ENCODE data around the gene GRAMD2B. TPM values are rescaled to one million over a fixed set of nuclear protein-coding genes. Genes with fewer than 3 reads are reported as not detected.

The GRAMD2B gene
- total and polyA plus RNA-seq, 7 donors = 26.1 to 53.8 (median 44.4) TPM

DNA sequence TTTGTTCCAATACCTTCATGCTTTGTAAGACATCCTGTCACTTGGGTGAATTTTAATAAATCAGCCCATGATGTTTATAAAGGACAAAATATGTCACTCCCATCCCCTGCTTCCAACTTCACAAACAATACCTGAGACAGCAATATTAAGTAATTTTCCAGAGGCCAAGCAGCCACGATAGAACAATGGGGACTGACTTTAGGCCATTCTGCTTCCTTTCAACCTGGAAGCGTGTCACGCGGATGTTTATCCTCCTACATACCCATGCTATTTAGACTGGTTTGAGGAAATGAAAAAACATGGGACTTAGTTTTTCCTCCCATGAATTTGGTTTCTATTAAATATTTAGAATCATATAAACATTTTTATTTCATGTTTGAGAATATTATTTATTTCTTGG, 82.9 kb downstream of the GRAMD2B start:
- H3K36me3 ChIP-seq = no peaks in the 10 kb centered on the region
- intact Hi-C loops (cut with DNase I) = no loop called here
- no peak overlapping the region for H3K4me3 ChIP-seq
- H3K27ac ChIP-seq = no peak overlapping the region
- H3K9me3 ChIP-seq = no peaks in the 10 kb centered on the region
- no peaks in the 10 kb centered on the region for H3K27me3 ChIP-seq
- TF ChIP-seq EP300 (IDR thresholded peaks at IDR 0.05) = no peak
- TF ChIP-seq CTCF (IDR thresholded peaks at IDR 0.05) = no peak
- no peak for TF ChIP-seq POLR2A (IDR thresholded peaks at IDR 0.05)
- TF ChIP-seq POLR2AphosphoS5 (IDR thresholded peaks at IDR 0.05) = no peak
- peaks cover 0 to 8% (median 4%) of the 10 kb centered on the region in 4 donors for H3K4me1 ChIP-seq
- no peak for DNase-seq
- WGBS, 2 donors = 86 to 89% methylated on average over 4 of the region's 4 CpGs

DNA sequence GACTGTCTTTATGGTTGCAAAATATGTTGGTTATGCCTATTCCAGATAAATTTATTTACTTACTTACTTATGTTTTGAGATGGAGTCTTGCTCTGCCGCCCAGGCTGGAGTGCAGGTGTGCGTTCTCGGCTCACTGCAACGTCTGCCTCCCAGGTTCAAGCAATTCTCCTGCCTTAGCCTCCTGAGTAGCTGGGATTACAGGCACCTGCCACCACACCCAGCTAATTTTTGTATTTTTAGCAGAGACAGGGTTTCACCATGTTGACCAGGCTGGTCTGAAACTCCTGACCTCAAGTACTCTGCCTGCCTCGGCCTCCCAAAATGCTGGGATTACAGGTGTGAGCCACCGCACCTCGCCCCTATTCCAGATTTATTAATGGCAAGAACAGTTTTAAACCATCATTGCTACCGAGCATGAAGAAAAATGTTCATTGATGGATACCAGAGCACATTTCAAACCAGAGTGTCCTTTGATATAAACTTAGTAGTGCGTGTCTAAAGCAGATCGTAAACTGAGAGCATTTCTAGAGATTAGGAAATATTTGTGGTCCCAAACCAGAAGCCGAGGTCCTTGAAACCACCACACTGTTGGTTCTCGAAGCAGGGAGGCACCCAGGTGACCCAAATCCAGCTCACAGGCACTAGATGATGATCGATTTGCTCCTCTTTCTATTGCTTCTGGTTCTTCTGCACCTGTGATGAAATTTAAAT, 85.2 kb downstream of the GRAMD2B start:
- TF ChIP-seq EP300 (IDR thresholded peaks at IDR 0.05) (no peak), POLR2A (IDR thresholded peaks at IDR 0.05) (no peak), POLR2AphosphoS5 (IDR thresholded peaks at IDR 0.05) (no peak), CTCF (IDR thresholded peaks at IDR 0.05) (no peak)
- 79 to 86% methylated on average over 13 of the region's 13 CpGs for WGBS, 2 donors
- no peaks in the 10 kb centered on the region for H3K9me3 ChIP-seq
- H3K27me3 ChIP-seq = no peaks in the 10 kb centered on the region
- H3K4me3 ChIP-seq = no peak overlapping the region
- H3K36me3 ChIP-seq = no peaks in the 10 kb centered on the region
- H3K27ac ChIP-seq = peak overlapping the region; percentile 58 to 74 (median 59)
- DNase-seq = no peak
- H3K4me1 ChIP-seq = peaks cover 0 to 8% (median 4%) of the 10 kb centered on the region in 4 donors
- intact Hi-C loops (cut with DNase I) = no loop called here

DNA sequence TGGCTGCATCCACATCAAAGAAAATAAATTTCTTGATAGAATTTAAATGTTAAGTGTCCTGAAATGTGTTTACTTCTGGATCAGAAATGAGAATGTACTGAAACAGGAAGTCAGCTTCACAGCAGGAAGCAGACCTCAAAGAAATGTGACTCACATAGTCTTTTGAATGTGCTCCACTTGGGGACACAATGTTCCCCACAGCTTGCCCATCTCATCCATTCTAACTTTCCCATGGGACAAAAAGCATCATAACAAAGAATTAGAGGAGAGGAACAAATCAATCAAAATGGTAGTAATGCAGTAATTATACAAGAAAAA, 85.7 kb downstream of the GRAMD2B start:
- intact Hi-C loops (cut with DNase I) = no loop called here
- TF ChIP-seq CTCF (IDR thresholded peaks at IDR 0.05) = no peak
- peak; percentile 77 to 84 (median 78) for TF ChIP-seq POLR2AphosphoS5 (IDR thresholded peaks at IDR 0.05)
- TF ChIP-seq EP300 (IDR thresholded peaks at IDR 0.05) = peak; percentile 16 to 93 (median 81)
- TF ChIP-seq POLR2A (IDR thresholded peaks at IDR 0.05) = no peak
- Histone ChIP-seq H3K27me3 (no peaks in the 10 kb centered on the region), H3K4me3 (no peak overlapping the region), H3K27ac (peak overlapping the region; percentile 58 to 74 (median 59)), H3K4me1 (peaks cover 0 to 8% (median 4%) of the 10 kb centered on the region in 4 donors), H3K36me3 (no peaks in the 10 kb centered on the region), H3K9me3 (no peaks in the 10 kb centered on the region)
- DNase-seq = peak; percentile 84

DNA sequence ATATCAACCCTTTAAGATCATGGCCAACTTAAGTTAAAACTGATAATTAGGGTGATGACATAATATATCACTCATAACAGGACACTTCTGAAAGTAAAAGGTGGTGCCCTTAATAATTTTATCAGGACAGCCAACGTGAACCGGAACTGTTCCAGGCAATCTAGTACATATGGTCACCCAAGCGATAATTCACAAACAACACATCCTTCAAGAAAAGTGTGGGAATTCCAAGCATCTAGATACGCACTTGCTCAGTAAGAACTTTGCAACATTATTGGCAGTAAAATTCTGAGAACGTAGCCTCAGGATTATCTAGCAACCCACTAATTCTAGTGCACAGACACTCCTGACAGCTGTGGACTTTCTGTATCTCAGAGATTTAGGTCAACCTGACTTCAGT, 86.1 kb downstream of the GRAMD2B start:
- peak overlapping the region; percentile 50 to 74 (median 56) for H3K27ac ChIP-seq
- H3K27me3 ChIP-seq = no peaks in the 10 kb centered on the region
- no peaks in the 10 kb centered on the region for H3K9me3 ChIP-seq
- intact Hi-C loops (cut with DNase I) = no loop called here
- 87 to 92% methylated on average over 5 of the region's 5 CpGs for WGBS, 2 donors
- no peaks in the 10 kb centered on the region for H3K36me3 ChIP-seq
- peaks cover 0 to 8% (median 4%) of the 10 kb centered on the region in 4 donors for H3K4me1 ChIP-seq
- no peak for DNase-seq
- no peak overlapping the region for H3K4me3 ChIP-seq
- TF ChIP-seq POLR2AphosphoS5 (IDR thresholded peaks at IDR 0.05) = no peak
- no peak for TF ChIP-seq EP300 (IDR thresholded peaks at IDR 0.05)
- TF ChIP-seq CTCF (IDR thresholded peaks at IDR 0.05) = no peak
- no peak for TF ChIP-seq POLR2A (IDR thresholded peaks at IDR 0.05)

GRCh38 chr5:126511961-126512360, 88.8 kb downstream of the GRAMD2B start:
- no peaks in the 10 kb centered on the region for H3K9me3 ChIP-seq
- H3K4me3 ChIP-seq = no peak overlapping the region
- no peaks in the 10 kb centered on the region for H3K36me3 ChIP-seq
- H3K4me1 ChIP-seq = peaks cover 0 to 14% (median 9%) of the 10 kb centered on the region in 4 donors
- 96 to 100% methylated on average over 1 of the region's 1 CpG for WGBS, 2 donors
- TF ChIP-seq POLR2AphosphoS5 (IDR thresholded peaks at IDR 0.05) = no peak
- no peak for TF ChIP-seq EP300 (IDR thresholded peaks at IDR 0.05)
- no peak for TF ChIP-seq CTCF (IDR thresholded peaks at IDR 0.05)
- no peak for TF ChIP-seq POLR2A (IDR thresholded peaks at IDR 0.05)
- DNase-seq = no peak
- no peaks in the 10 kb centered on the region for H3K27me3 ChIP-seq
- H3K27ac ChIP-seq = no peak overlapping the region
- intact Hi-C loops (cut with DNase I) = no loop called here
